Hematopoietic multipotent progenitor cell treated with erythropoietin and hydrocortisone succinate and interleukin-3 and kit ligand, for 4 days (in vitro differentiated cells): ENCODE measurements around the gene PRKRIP1.
A peak's percentile ranks its signal among the peaks of the same experiment; 100 is the strongest.
"Not testable (repeated sequence)": the region's sequence is repeated elsewhere in the genome, so short reads cannot be mapped to it uniquely, and the experiment has no call there.

Experiments used
- DNase-seq: peaks from one replicate; pipeline ENCODE4 v3.0.0-alpha.2; 2015

The PRKRIP1 gene

DNA sequence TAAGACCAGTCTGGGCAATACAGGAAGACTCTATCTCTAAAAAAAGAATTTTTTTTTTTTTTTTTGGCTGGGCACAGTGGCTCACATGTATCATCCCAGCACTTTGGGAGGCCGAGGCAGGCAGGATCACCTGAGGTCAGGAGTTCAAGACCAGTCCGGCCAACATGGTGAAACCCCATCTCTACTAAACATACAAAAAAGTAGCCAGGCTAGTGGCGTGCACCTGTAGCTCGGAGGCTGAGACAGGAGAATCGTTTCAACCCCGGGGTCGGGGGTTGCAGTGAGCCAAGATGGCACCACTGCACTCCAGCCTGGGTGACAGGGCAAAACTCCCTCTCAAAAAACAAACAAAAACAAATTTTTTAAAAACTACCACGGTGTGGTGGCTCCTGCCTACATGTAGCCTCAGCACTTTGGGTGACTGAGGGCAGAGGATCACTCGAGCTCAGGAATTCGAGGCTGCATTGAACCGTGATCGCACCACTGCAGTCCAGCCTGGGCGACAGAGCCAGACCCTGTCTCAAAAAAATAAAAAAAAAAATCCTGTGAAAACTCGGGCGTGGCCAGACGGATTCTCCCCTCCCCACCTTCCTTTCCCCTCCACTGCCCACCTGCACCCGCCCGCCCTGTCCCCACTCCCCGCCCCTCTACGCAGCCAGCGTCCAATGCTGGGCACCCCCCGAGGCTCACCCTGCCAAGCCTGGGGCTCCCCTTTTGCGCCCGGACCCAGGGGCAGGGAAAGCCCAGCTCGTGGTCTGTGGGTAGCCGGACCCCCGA, 36.5 kb downstream of the PRKRIP1 start:
- no peak for DNase-seq

DNA sequence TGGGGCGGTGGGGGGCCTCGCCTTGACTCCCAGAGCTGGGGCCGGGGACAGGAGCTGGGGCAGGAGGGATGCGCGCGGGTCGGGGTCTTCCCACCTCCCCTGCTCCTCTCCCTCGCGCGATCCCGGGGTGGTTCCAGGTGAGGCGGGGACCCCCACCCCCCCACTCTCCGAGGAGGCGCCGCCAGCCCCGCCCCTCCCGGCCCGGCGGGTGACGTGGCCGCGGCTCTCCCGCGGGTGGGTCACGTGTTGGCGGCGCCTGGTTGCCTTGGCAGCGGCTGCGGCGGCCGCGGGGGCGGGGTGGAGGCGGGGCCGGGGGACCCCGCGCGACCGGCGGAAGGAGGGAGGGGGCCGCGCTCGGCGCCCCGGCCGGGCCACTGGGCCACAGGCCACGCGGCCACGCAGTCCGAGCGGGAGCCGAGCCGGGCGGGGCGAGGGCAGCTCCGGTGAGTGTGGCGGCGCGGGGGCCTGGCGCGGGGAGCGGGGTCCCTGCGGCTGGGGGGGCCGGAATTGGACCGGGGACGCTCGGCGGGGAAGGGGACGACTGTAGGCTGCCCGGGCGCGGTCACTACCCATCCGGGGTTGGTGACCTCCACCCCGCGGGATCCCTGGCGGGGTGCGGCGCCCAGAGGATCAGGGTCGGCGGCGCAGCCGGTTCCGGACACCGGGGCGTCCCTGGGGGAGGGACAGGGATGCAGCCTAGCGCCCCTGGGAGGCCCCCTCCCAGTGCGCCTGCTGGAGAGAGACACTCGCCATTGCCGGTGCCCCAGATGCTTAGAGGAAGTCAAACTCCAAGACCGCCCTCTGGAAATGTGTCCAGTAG, 37.3 kb downstream of the PRKRIP1 start, which contains the start of gene ORAI2:
ORAI2 (plus strand) TSS at position 357 of the 820 bp plus-strand sequence. CDS start 5,382 bp downstream, outside the sequence.
- DNase-seq, result peak; percentile 90

GRCh38 chr7:102434039-102434486, 37.9 kb downstream of the PRKRIP1 start:
- DNase-seq, result no peak

DNA sequence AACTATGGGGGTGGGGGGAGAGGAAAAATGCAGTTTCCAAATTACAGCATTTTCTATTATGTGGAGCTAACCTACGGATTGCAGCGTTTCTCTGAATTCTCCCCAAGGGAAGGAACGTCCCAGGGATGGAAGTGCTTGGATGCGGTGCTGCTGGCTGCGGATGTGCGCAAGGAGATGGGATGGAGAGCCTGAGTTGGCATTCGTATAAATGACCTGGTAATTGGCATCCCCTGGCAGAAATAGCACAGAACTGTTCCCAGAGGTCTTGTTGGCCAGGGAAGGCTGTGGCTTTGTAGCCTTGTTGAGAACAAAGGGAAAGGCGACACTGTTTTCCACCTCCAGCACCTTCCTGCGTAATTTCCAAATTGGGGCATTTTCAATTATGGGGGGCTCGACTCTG, 40.0 kb downstream of the PRKRIP1 start:
- DNase-seq, result no peak

GRCh38 chr7:102439963-102440795, 44.0 kb downstream of the PRKRIP1 start:
- no peak for DNase-seq

- no peak for DNase-seq
Measured at GRCh38 chr7:102444961-102445673, 49.0 kb downstream of the PRKRIP1 start.

DNA sequence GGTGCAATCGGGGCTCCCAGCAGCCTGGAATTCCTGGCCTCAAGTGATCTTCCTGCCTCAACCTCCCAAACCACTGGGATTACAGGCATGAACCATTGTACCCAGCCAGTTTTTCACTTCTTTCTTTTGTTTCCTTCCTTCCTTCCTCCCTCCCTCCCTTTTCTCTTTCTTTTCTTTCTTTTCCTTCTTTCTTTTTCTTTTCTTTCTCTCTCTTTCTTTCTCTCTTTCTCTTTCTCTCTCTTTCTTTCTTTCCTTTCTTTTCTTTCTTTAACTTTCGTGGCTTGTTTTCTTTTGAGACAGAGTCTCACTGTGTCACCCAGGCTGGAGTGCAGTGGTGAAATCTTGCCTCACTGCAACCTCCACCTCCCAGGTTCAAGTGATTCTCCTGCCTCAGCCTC, 49.5 kb downstream of the PRKRIP1 start:
- DNase-seq, result no peak

DNA sequence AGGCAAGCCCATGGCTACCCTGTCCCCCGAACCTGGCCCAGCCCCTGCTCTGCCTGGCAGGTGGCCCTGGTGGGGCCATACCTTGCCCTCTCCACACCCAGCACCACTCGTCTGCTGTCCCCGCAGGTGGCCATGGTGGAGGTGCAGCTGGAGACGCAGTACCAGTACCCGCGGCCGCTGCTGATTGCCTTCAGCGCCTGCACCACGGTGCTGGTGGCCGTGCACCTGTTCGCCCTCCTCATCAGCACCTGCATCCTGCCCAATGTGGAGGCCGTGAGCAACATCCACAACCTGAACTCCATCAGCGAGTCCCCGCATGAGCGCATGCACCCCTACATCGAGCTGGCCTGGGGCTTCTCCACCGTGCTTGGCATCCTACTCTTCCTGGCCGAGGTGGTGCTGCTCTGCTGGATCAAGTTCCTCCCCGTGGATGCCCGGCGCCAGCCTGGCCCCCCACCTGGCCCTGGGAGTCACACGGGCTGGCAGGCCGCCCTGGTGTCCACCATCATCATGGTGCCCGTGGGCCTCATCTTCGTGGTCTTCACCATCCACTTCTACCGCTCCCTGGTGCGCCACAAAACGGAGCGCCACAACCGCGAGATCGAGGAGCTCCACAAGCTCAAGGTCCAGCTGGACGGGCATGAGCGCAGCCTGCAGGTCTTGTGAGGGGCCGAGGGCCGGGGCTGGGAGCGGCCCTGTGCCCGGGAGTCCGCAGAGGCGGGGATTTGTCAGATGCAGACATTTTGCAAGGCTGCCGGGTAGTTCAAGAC, 50.4 kb downstream of the PRKRIP1 start:
- DNase-seq, result no peak

DNA sequence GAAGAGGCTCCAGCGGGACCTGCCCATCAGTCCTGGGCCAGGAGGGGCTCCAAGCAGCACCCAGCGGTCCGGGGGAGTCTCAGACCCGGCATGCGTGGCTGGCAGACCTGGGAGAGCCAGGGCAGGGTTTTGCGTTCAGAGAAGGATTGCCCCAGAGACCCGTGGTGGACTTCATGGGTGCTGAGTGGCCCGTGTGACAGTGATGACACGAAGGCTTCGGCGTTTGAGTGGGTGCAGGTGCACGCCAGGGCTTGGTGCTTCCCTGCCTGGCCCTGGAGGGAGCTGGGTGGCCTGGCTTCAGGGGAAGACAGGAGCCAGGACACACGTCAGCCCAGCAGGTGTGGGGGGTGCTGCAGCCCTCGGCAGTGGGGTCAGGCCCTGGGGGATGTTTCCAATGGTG, 51.1 kb downstream of the PRKRIP1 start:
- DNase-seq, result no peak

- DNase-seq, result no peak
Measured at GRCh38 chr7:102449136-102449535, 53.0 kb downstream of the PRKRIP1 start.

GRCh38 chr7:102450242-102450641, 54.1 kb downstream of the PRKRIP1 start:
- peak; percentile 70 for DNase-seq

DNA sequence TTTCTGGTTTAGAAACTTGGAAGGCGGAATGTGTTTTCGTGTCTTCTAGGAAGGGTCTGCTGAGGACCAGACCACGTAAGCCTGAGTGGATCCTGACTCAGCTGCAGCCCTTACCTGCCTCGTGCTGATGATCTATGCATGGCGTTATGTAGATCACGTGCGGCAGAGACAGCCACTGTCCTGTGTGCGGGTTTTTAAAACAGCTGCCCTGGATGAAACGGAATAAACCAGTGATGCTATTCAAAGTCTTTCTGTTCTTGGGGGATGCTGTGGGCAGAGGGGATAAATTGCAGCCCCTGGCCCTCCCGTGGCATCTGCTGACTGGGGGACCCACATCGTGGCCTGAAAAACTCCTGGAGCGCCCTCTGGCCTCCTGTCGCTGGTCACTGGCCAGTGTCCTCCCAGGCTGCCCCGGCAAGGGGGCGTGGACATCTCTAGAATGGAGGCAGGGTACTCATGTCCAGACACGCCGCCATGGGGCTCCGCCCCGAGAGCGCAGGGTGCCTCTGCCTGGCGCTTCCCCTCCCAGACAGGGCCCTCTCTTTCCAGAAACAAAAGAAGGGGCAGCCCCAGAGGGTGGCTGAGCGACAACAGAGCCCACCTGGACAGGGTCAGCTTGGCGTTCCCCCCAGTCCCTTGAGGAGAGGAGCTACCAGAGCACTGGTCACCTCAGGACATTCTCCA, 55.4 kb downstream of the PRKRIP1 start:
- no peak for DNase-seq

- no peak for DNase-seq
Measured at GRCh38 chr7:102452451-102452850, 56.3 kb downstream of the PRKRIP1 start.

DNA sequence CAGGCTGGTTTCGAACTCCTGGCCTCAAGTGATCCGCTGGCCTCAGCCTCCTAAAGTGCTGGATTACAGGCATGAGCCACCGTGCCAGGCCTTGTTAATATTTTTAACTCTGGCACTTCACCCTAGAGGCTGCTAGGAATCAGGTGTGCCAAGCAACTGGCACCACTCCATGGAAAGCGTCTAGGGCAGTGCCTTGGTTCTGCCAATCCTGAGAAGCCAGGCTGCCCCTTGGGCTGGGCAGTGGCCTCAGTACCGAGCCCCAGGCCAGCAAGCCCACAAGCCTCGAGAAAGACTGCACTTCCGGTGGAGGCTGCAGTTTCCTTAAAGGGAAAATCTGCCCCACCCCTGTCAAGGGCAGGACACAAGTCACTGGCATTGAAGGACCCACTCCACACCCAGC, 57.2 kb downstream of the PRKRIP1 start:
- DNase-seq, result no peak

DNA sequence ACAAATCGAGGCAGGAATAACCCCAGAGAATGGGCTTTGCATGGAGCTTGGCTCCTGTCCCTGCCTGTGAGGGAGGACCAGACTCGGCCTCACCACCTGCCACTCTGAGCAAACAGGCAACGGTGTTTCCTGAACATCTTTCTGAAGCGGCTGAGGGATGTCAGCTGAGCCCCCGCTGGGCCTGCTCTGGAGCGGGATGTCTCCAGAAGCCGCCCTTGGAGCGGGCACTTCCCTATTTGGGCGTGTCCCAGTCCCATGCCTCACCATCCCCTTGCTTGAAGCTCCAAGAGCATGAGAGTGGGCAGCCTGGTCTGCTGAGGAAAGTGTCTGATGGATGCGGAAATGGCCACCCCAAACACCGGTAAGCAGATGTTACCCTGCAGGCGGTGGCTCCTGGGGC, 58.3 kb downstream of the PRKRIP1 start:
- DNase-seq, result no peak

GRCh38 chr7:102454932-102455331, 58.8 kb downstream of the PRKRIP1 start:
- DNase-seq, result not testable (repeated sequence)

- no peak for DNase-seq
Measured at GRCh38 chr7:102455596-102455995, 59.4 kb downstream of the PRKRIP1 start.

GRCh38 chr7:102456327-102456726, 60.2 kb downstream of the PRKRIP1 start:
- DNase-seq, result no peak

DNA sequence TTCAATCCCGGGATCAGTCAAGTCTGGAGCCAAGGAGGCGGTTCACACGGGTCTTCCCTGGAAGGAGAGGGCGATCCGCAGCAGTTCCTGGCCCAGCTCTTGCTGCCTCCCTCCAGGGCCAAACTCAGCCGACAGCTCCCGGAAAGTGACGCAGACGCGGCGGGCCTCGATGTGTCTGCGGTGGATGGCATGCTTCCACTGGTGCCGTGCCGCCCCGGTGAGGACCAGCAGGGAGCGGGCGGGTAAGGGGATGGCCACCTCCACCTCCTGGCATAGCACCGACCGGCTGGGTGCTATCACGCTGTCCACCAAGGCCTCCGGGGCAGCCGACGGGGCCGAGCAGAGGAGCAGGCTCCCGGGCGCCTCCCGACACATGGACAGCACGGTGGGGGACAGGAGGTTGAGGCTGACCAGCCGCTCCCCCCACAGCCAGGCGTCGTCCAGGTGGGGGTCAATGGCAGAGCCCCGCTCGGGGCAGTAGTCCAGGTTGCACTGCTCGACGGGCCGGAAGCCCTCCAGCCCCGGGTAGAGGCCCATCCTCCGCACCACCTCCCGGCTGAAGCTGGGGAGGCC, 61.3 kb downstream of the PRKRIP1 start:
- DNase-seq, result no peak

DNA sequence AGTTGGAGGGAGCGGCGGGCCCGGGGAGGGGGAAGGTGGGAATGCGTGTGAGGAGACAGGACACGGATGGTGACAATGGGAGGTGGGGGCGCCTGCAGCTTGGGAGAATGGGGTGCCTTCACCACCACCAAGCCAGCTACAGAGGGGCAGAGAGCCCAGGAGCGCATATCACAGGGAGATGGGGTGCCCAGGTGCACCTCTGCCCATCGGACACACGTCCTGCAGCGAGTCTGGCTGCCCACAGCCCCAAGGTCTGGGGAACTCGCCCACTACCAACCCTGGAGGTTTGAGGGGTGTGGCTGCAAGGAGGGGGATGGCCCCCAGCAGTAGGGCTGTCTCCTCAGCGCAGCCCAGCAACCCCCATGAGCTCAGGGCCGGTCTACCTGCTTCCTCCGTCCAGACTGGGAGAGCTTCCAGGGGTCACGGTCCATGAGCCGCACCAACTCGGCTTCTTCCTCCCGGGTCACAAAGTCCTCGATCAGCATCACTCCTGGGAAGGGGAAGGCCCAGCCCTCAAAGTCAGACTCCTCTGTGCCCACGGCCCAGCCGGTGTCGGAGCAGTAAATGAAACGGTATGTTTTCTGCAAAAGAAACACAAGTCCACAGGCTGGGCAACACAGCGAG, 63.2 kb downstream of the PRKRIP1 start:
- DNase-seq, result no peak
